Uterus (tissue), 4 donors: ENCODE data around the gene MAP3K10. TPM values are rescaled to one million over a fixed set of nuclear protein-coding genes. Genes with fewer than 3 reads are reported as not detected.

Experiments
- DNase-seq, 2 donors: peaks; one replicate each; pipeline ENCODE4 v3.0.0-alpha.2; 2019 to 2020
- H3K27ac ChIP-seq, 2 donors: fragments of 200-600 bp; sonication (generic); 1 replicate in 1 of 2; 2 replicates in 1 of 2; pipeline ENCODE4 v1.5.1; 2016 to 2018
- H3K27me3 ChIP-seq, 2 donors: fragments of 200-600 bp; sonication (generic); one replicate each; pipeline ENCODE4 v1.5.1; 2018 to 2019; ENCODE audit warnings: control low read depth in 1 of 2
- H3K36me3 ChIP-seq, 2 donors: fragments of 200-600 bp; sonication (generic); one replicate each; pipeline ENCODE4 v1.5.1; 2019; ENCODE audit warnings: control low read depth in 1 of 2
- H3K4me1 ChIP-seq, 2 donors: fragments of 200-600 bp; sonication (generic); one replicate each; pipeline ENCODE4 v1.5.1; 2018 to 2019; ENCODE audit warnings: control low read depth in 1 of 2
- H3K4me3 ChIP-seq, 2 donors: fragments of 200-600 bp; sonication (generic); 1 replicate in 1 of 2; 2 replicates in 1 of 2; pipeline ENCODE4 v1.5.1; 2018 to 2019; ENCODE audit warnings: mild to moderate bottlenecking in 1 of 2
- H3K9me3 ChIP-seq, 2 donors: fragments of 200-600 bp; sonication (generic); one replicate each; pipeline ENCODE4 v1.5.1; 2019; ENCODE audit warnings: control low read depth in 1 of 2
- POLR2A ChIP-seq, 2 donors: fragments of 450-650 bp; IDR thresholded peaks; one replicate each; pipeline ENCODE4 v1.6.1; 2016; ENCODE audit warnings: antibody characterized with exemption in 2 of 2, mild to moderate bottlenecking in 1 of 2, moderate library complexity in 1 of 2
- intact Hi-C: fragments of 100-400 bp; cut with DNase I; formaldehyde crosslinking; loops from one replicate; pipeline ENCODE4 v1.15.1; 2023; ENCODE audit warnings: low total_unique reads
- total RNA-seq, 4 donors: library from RNA; depleted of rRNA in 3 of 4; stranded (reverse); fragments of >200 nt in 3 of 4; gene quantifications; one replicate each; pipeline versions ENCODE4 v1.1.0 to v1.2.4, GENCODE V29; 2014 to 2023
- TF ChIP-seq, protein P1 (sequence below), 4 experiments: fragments of 200-600 bp in 2 of 4; fragments of 450-650 bp in 2 of 4; sonication (generic) in 2 of 4; IDR thresholded peaks; one replicate each; pipeline ENCODE4 v1.5.1; 2016 to 2019; ENCODE audit warnings: antibody characterized with exemption in 4 of 4, mild to moderate bottlenecking in 2 of 4, moderate library complexity in 1 of 4
- donor health status: DM: yes; HTN: yes; CAD: no.

MAP3K10 gene
- total RNA-seq, 4 donors from 2014 or later = 1.0 to 29.0 (median 3.1) TPM

DNA sequence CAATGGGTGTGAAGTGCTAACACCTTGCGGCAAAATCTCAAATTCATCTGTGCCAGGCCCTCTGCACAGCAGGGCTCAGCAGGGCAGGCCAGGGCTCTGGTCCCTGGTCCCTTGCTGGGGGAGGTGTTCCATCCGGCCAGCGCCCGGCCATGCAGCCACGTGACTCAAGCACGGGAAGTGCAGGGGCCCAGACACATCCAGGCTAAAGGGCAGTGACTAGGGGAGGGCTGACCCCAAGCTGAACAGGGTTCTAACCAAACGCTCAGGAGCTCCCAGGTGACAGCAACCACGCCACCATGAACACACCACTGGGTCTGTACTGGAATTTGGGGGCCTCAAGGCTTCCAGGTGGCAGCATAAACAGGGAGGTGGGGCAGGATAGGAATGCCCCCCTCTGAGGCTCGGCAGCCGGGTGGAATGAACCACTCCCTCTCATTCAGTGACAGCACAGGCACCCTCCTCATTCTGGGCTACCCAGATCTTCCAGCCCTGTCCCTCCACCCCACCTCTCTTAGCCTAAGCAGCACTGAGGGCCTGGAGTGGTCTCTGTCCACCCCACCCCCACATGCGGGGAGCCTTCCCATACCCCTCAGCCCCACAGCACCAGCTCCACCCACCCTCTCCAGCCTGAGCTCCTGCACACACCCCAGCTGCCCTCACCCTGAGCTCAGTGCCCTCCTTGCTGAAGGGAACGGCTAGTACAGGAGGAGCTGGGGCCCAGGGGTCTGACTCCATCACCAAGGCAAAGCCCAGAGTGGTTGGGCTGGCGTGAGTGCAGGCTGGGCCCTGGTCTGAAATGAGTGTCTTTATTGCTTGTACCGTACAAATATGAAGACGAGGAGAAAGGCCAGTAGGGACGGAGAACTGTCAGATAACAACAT, 40.6 kb downstream of the MAP3K10 start:
- intact Hi-C loops = no loop called here
- Histone ChIP-seq H3K27ac (no peak overlapping the region), H3K27me3 (no peaks in the 10 kb centered on the region), H3K9me3 (no peaks in the 10 kb centered on the region), H3K4me1 (peaks cover 0 to 5% of the 10 kb centered on the region in 2 donors), H3K4me3 (no peak overlapping the region), H3K36me3 (no peaks in the 10 kb centered on the region)
- no peak for DNase-seq
- TF ChIP-seq, protein P1, sequence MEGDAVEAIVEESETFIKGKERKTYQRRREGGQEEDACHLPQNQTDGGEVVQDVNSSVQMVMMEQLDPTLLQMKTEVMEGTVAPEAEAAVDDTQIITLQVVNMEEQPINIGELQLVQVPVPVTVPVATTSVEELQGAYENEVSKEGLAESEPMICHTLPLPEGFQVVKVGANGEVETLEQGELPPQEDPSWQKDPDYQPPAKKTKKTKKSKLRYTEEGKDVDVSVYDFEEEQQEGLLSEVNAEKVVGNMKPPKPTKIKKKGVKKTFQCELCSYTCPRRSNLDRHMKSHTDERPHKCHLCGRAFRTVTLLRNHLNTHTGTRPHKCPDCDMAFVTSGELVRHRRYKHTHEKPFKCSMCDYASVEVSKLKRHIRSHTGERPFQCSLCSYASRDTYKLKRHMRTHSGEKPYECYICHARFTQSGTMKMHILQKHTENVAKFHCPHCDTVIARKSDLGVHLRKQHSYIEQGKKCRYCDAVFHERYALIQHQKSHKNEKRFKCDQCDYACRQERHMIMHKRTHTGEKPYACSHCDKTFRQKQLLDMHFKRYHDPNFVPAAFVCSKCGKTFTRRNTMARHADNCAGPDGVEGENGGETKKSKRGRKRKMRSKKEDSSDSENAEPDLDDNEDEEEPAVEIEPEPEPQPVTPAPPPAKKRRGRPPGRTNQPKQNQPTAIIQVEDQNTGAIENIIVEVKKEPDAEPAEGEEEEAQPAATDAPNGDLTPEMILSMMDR (IDR thresholded peaks at IDR 0.05) = no peak
- TF ChIP-seq POLR2A (IDR thresholded peaks at IDR 0.05) = no peak

DNA sequence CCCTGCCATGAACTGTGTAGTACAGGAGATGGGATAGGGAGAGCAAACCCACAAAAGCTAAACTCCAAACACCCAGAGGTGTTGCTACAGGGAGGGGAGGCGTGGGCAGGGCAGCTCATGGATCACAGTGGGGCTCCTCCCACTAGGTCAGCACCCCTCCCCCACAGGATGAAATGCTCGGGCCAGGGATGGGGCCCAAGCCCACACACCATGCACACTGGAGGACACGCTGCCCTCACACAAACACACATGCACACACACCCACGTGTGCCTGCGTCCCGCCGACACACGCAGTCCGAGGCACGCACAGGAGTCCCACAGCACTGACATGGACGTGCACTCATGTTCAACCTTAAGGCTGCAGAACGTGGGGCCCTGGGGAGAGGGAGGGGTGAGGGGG, 41.3 kb downstream of the MAP3K10 start:
- H3K9me3 ChIP-seq = no peaks in the 10 kb centered on the region
- DNase-seq = no peak
- TF ChIP-seq POLR2A (IDR thresholded peaks at IDR 0.05) = no peak
- TF ChIP-seq, protein P1 (IDR thresholded peaks at IDR 0.05) = no peak
- H3K36me3 ChIP-seq = no peaks in the 10 kb centered on the region
- H3K27me3 ChIP-seq = no peaks in the 10 kb centered on the region
- H3K4me1 ChIP-seq = peaks cover 0 to 5% of the 10 kb centered on the region in 2 donors
- intact Hi-C loops = no loop called here
- H3K4me3 ChIP-seq = no peak overlapping the region
- H3K27ac ChIP-seq = no peak overlapping the region

DNA sequence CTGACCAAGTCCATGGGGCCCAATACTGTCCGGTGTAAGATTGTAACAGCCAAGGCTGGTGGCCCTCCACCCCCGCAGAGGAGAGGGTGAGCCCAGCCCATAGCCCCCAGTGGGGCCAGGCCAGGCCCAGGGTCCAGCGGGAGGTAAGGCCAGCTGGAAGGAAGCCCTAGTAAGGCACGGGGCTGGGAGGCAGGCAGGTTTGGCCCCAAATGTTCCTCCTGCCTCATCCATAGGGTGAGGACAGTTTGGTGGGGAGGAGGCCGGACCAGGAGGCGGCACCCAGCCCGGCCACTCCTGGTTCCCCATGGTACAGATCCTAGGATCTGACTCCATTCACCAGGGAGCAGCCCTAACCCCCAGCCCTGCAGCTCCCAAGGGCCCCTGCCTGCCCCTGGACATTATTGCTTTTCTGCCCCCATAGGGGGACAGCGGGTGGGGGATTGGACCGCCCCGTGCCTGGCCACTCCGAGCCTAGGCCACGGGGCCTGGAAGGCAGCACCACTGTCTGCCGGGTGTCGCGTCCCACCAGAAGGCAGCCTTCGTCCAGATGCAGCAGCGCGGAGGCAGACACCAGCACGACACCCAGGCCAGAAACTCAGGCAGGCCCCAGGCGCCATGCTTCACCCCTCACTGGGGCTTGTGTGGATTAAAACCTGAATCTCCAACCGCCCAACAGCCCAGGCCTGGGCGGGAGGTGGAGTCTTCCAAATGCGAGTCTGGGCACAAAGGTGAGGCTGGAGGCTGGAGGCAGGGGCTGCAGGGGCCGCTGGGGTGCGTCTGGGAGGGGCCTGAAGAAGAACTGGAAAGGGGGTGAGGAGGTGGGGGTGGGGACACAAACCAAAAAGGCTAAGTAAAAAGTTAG, 42.0 kb downstream of the MAP3K10 start:
- Histone ChIP-seq H3K27me3 (no peaks in the 10 kb centered on the region), H3K27ac (no peak overlapping the region), H3K4me3 (no peak overlapping the region), H3K36me3 (no peaks in the 10 kb centered on the region), H3K9me3 (no peaks in the 10 kb centered on the region), H3K4me1 (peaks cover 0 to 5% of the 10 kb centered on the region in 2 donors)
- no peak for DNase-seq
- intact Hi-C loops = no loop called here
- TF ChIP-seq POLR2A (IDR thresholded peaks at IDR 0.05) = no peak
- TF ChIP-seq, protein P1 (IDR thresholded peaks at IDR 0.05) = no peak

DNA sequence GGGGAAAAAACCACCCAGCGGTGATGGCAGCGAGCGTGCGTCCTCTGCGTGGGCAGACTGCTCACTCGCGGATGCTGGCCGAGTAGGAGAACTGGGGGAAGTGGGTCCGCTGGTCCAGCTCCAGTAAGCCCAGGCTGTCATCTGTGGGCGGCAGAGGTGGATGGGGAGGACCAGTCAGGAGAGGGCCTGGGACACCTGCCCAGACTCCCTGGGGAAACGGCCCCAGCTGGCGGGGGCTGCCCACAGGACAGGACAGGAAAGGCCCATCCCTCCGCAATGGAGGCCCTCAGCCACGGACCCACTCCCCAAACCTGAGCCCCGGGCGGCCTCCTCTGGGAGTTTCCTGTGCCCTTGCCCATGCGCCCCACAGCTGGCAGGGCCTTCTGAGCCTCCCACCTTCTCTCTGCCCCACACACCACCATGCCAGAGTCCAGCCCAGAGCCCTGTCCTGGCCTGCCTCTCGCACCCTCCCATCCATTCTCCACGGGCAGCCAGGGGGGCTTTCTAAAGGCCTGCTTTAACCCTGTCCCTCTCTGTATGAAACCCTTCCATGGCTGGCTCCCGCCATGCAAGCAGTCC, 42.7 kb downstream of the MAP3K10 start:
- DNase-seq = no peak
- no peaks in the 10 kb centered on the region for H3K9me3 ChIP-seq
- H3K36me3 ChIP-seq = no peaks in the 10 kb centered on the region
- no peaks in the 10 kb centered on the region for H3K27me3 ChIP-seq
- H3K4me3 ChIP-seq = no peak overlapping the region
- H3K27ac ChIP-seq = no peak overlapping the region
- TF ChIP-seq, protein P1 (IDR thresholded peaks at IDR 0.05) = no peak
- TF ChIP-seq POLR2A (IDR thresholded peaks at IDR 0.05) = no peak
- intact Hi-C loops = no loop called here
- H3K4me1 ChIP-seq = peaks cover 0 to 5% of the 10 kb centered on the region in 2 donors
